Sigmoid colon (tissue), 4 donors: Measurements from ENCODE around the gene PRAMEF5.
"Not testable (repeated sequence)": the region's sequence is repeated elsewhere in the genome, so short reads cannot be mapped to it uniquely, and the experiment has no call there.

ENCODE experiments used
- CTCF ChIP-seq, 4 experiments: fragments of 450-650 bp in 3 of 4; fragments of 200-600 bp in 1 of 4; IDR thresholded peaks; one replicate each; pipeline ENCODE4 v1.5.1; 2016 to 2019; ENCODE audit warnings: antibody characterized with exemption in 4 of 4, mild to moderate bottlenecking in 3 of 4, moderate library complexity in 2 of 4
- EP300 ChIP-seq, 4 donors: sonication (generic); formaldehyde crosslinking; IDR thresholded peaks; one replicate each; pipeline ENCODE4 v1.6.1; 2017; ENCODE audit warnings: antibody characterized with exemption in 4 of 4
- POLR2A ChIP-seq, 2 donors: fragments of 450-650 bp; IDR thresholded peaks; one replicate each; pipeline ENCODE4 v1.6.1; 2016; ENCODE audit warnings: antibody characterized with exemption in 2 of 2, mild to moderate bottlenecking in 2 of 2, moderate library complexity in 2 of 2
- POLR2AphosphoS5 ChIP-seq, 4 donors: sonication (generic); formaldehyde crosslinking; IDR thresholded peaks; one replicate each; pipeline ENCODE4 v1.6.1; 2017; ENCODE audit warnings: antibody characterized with exemption in 4 of 4

- TF ChIP-seq CTCF, POLR2A, EP300, POLR2AphosphoS5 (IDR thresholded peaks at IDR 0.05): not testable (repeated sequence)
Observed at GRCh38 chr1:13208712-13209111, 45.3 kb upstream of the PRAMEF5 start.
